ENCODE measurements around the gene RAC2. TPM values are rescaled to one million over a fixed set of nuclear protein-coding genes. Genes with fewer than 3 reads are reported as not detected.

Gene RAC2
- total RNA-seq, 1 donor from 2014 or later, result 18.9 TPM

DNA sequence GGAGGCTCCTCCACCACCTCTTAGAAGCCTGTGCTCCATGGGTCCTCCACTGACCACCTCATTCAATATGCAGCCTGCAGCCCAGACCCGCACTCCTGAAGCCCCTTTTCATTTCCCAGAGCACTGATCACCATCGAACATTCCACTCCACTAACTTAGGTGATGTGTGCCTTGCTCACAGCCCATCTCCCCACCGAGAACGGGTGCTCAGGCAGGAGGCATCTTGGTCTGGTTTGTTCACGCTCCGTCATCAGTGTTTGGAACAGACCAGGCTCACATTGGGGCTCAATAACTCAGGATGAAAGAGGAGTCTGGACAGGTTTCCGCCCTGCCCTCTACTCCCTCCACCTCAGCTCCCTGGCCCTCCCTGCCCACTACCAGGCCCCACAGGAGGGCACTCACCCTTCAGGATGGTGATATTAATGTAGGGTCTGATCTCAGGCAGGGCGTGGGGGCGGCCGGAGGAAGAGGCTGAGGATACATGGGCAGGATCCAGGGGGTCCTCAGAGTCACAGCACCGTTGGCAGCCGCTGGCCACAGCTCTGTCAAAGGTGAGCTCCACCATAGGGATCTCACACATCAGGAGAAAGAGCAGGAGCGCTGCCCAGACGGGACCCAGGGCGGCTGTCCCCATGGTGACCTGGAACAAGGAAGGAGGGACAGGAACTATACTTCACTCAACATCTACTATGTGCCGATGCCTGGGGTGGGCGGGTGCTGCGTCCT, 59.1 kb downstream of the RAC2 start:
- ATAC-seq, result no peak
- DNase-seq (ENCODE audit: low spot score), result no peak
- intact Hi-C loops (cut with DNase I), result no loop called here

DNA sequence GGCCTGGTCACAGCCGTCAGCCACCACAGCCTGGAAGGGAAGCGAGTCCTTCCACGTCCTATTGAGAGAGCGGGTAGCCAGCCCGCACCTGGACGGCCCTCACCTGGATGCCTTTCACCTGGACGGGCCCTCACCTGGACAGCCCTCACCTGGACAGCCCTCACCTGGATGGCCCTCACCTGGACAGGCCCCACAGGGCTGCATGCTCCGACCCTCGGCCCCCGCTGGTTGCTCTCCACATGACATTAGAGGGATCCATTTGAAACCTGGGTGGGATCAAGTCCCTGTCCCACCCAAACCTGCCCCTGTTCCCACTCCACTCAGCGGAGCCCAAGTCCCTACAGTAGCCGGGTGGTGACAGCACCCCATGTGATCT, 59.7 kb downstream of the RAC2 start:
- DNase-seq (ENCODE audit: low spot score) (no peak), ATAC-seq (no peak)
- intact Hi-C loops (cut with DNase I), result no loop called here

DNA sequence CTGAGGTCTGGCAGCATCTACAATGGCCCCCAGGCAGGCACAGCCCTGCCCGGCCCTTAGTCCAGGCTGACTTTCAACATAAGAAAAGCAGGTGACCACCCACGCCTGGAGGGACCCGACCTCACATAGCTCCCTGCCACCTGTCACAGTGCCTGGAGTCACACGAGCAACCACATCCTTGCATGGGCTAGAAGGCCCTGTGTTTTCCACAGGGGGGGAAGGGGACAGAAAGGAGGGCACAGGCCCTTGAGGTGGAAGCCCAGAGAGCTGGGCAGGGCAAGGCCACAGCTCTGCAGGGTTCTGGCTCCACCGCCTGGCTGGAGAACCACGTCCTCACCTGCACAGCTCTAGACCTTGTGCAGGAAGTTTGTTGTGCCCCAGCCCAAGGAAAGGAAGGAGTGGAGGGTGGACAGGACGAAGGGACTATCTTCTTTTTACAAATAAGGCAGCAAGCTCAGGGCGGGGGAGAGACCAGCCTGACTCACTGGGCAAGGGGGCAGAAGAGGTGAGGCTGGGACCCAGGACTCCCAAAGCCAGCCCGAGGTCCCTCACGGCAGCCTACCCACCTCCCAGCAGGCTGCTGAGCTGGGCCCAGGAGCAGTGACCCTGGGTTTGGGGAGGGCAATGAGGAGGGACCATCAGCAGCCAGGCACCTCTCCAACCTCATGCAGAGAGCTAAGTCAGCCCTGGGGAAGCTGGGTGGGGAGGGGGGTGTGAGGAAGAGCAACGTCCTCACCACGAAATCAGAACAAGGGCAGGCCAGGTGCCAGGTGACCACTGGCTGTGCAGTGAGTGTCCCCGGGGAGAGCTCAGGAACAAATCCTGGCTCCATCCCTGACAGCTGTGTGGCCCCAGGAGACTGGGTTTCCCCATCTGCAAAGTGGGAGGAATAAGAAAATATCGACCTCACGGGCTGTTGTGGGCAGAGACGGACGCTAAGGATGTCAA, 60.4 kb downstream of the RAC2 start:
- intact Hi-C loops (cut with DNase I), result no loop called here
- DNase-seq (ENCODE audit: low spot score) (no peak), ATAC-seq (peak; percentile 11)

DNA sequence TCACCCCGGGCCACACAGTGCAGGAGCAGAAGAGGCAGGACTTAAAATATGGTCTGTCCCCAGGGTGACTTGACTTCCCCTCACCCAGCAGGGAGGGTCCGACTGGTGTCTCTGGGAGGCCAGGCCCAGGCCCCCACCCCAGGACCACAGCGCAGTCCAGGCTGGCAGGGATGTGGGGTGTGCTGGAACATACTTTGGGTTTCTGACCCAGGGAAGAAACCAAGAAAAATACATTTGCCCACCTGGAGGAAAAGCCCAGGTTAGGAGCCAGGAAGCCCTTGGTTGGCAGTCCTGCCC, 61.2 kb downstream of the RAC2 start:
- ATAC-seq, result no peak
- DNase-seq (ENCODE audit: low spot score), result no peak
- intact Hi-C loops (cut with DNase I), result no loop called here

DNA sequence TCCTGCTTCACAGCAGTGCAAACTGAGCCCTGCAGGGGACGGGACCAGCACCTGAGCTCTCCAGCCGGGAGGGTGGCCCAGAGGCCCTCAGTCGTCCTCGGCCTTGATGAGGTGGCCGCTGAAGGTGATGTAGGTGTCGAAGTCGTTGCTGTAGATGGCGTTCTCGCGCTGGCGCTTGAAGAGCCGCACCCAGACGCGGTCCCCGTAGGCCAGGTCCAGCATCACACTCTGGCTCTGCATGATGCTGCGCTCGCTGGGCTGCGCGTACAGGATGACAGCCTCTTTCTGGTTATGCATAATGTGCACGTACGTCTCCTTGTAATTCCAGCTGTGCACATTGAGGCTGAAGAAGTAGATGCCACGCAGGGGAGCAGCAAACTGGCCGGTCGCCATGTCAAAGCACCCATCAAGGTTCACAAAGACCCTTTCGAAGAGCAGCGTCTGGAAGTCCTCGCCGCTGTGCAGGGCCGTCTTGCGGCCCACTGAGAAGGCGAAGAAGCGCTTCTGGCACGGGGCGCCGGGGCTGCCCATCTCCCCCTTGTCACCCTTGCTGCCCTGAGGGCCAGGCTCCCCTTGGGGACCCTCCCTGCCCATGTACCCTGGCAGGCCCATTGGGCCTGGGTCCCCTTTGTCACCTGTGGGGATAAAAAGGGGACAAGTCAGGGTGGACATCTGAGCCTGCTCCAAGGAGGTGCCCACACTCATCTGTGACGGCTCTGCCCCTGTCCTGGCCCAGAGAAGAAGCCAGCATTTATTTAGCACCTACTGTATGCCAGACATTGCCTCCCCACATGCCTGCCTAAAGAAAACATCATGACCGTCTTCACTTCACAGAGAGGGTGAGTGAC, 61.7 kb downstream of the RAC2 start:
- ATAC-seq, result no peak
- intact Hi-C loops (cut with DNase I), result no loop called here
- no peak for DNase-seq (ENCODE audit: low spot score)

DNA sequence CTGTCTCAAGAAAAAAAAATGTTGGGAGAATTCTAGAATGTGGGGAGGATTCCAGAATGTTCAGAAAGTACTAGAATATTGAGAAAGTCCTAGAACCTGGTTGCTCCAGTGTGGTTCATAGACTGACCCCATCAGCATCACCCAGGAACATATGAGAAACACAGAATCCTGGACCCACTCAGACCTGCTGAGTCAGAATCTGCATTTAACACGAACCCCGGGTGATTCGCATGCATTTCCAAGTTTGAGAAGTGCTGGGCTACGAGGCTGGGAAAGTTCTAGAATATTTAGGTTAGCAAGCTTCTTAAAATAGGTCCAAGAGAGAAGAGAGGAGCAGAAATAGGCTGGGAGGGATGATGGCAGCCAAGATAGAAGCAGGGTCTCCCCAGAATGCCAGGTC, 62.4 kb downstream of the RAC2 start:
- ATAC-seq, result no peak

DNA sequence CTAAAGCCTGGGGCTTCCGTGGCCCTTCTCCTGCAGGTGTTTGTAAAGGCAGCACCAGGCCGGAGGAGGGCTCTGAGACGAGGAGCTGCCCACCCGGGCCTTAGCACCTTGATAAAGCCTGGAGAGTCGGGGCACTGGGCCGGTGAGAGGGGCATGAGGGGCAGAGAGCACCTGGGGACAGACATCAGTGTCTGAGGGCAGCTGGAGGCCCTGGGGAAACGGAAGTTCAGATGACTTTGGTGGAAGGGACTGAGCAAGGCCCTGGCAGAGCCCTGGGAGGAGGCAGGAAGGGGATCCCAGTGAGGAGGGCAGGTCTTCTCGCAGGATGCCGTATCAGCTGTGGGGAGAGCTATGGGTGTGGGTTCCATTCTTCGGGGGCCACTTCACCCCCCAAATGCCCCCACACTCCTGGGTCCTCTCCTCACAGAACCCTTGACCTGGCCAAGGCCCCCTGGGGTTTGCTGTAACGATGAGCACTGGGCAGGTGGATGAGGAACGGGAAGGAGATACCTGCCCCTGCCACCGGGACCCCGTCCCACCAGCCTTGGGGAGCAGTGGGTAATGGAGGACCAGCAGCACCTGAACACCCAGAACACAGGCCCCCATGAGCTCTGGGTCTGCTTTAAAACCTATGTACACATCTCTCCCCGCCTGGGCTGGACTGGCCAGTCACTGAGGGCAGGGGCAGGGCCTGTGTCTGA, 63.4 kb downstream of the RAC2 start:
- no peak for DNase-seq (ENCODE audit: low spot score)
- no peak for ATAC-seq
- intact Hi-C loops (cut with DNase I), result no loop called here

More for the DNA sequence above, 62.4 kb downstream of the RAC2 start:
- no peak for DNase-seq (ENCODE audit: low spot score)
- intact Hi-C loops (cut with DNase I), result no loop called here

DNA sequence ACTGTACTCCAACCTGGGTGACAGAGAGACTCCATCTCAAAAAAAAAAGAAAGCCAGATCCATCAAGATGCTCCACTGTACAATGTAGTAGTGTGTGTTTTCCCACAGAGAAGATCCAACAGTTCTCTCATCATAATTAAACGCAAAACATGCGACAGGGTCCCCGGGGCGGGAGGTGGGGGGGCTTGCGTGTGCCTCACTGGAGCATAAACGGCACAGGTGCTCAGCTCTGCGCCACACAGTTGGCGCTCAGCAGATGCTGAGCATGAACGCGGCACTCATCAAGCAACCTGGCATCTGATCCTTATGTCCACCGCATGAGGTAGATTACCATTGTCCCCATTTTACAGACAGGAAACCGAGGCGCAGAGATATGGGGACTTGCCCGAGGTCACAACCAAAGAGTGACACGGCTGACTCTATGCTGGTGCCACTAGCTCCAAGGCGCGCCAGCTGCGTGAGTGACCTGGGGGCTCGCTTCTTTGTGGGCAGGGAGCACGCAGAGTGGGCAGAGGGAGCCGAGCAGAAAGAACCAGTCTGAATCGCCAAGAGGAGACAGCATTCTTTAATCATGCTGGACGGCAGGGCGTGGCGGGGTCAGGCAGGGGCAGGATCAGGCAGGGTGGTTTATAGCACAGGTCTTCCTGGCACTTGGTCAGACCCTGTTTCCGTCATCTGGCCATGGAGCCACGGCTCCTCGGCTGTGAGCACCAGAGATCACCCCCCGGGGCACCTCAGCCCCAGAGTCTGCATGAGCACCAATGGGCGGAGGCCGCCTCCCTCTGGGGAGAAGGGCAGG, 64.2 kb downstream of the RAC2 start:
- DNase-seq (ENCODE audit: low spot score) (no peak), ATAC-seq (no peak)
- intact Hi-C loops (cut with DNase I), result no loop called here

DNA sequence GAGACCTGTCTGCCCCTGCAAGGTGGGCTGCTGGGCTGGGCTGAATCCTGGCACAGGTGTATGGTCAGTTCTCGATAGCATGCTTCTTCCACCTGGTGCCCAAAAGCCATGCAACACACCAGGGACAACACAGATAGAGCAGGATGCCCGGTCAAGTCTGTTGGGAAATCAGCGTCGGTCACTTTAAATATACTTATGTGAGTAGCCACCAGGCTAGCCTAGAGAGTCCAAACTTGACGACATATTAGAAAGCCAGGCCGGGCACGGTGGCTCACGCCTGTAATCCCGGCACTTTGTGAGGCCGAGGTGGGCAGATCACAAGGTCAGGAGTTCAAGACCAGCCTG, 65.0 kb downstream of the RAC2 start:
- intact Hi-C loops (cut with DNase I), result no loop called here
- peak; percentile 47 for DNase-seq (ENCODE audit: low spot score)
- no peak for ATAC-seq

DNA sequence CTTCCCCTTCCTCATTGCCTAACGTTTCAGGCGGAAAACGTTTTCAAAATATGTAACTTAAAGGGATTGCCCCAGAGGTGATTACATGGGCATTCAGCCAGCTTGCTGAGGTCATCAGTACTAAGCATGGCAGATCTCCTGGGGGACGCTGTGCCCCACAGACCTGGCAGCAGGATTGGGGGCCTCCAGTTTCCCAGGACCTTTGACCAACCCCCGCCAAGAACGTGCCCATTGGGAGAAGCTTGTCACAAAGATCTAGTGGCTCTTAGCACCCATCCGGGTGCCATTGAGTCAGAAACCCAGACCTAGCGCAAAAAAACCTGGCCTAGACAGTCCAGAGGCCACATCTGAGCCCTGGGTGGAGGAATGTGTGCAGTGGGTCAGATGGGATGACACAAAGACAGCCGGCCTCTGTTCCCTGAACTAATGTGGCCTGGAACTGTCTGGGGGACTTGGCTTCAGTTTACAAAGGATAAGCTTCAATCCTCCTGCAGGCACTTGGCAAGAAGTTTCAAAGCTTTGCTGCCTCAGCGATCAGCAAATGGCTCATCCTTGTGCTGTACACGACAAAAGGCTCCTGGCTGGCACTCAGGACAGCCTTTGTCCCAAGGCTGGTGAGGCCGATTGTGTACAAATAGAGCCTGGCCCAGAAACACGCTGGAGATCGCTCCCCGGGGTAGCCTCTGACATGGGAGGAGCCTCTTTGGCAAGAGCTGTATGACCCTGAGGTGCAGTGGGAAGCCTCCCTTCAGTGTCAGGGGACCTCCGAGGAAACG, 65.5 kb downstream of the RAC2 start:
- intact Hi-C loops (cut with DNase I), result no loop called here
- ATAC-seq (peak; percentile 57), DNase-seq (ENCODE audit: low spot score) (peak; percentile 61)

DNA sequence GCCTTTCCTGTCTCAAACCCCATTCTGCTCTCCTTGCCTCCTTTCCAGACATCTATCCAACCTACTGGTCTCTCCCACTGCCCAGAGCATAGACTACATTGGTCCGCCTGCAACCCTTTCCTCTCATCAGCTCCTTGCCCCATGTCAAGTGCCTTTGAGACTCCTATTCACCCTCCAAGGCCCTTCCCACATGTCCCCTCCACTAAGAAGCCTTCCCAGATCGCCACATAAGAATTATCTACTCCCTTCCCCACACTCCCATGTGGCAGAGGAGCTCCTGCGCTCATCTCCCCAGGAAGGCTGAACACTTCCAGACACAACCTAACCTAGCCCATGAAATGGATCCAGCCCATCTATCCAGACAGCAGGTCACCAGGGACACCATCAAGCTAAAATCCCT, 66.3 kb downstream of the RAC2 start:
- ATAC-seq (no peak), DNase-seq (ENCODE audit: low spot score) (peak; percentile 35)
- intact Hi-C loops (cut with DNase I), result no loop called here

DNA sequence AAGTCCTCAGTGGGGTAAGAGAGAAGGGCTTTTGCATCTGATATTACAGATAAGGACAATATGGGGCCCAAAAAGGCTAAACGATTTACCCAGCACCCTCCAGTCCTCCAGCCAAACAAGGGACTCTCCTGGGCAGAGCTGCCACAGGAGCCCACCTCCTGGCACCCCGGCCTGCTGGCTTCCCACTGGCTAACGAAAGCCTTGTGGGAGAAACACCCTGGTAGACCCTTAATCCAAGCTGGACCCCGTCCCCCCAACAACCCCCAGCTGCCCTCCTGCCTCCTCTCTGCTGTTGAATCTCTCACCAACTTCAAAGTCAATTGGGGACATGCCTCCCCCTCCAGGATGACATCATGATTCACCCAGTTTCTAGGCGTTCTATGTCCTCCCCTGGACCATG, 66.8 kb downstream of the RAC2 start:
- ATAC-seq (no peak), DNase-seq (ENCODE audit: low spot score) (peak; percentile 42)
- intact Hi-C loops (cut with DNase I), result no loop called here

DNA sequence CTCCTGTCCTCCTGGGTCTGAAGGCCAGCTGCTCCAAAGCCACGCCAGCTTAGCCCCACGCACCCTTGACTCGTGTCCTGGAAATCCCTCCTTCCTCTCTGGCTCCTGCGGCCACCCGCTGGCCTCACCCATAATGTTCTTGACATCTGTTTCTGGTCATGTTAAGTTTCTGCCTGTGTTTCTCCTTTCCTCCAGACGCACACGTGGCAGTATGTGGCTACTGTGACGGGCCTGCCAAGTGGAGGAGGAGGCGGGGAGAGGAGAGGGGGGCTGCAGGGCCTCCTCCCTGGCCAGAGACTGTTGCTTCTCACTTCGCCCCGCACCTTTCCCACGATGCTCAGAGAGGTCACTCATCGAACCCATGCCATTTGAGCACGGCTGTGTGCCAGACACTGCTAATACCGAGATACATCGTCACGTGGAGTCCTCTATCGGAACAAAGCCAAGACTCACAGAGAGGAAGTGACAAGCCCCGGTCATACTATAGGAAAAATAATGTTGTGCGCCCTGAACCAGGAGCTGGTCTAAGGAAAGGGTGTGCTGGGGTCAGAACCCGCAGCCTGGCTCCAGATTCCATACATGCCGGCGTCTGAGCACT, 67.5 kb downstream of the RAC2 start:
- ATAC-seq (peak; percentile 85), DNase-seq (ENCODE audit: low spot score) (peak; percentile 85)
- intact Hi-C loops (cut with DNase I), result no loop called here

DNA sequence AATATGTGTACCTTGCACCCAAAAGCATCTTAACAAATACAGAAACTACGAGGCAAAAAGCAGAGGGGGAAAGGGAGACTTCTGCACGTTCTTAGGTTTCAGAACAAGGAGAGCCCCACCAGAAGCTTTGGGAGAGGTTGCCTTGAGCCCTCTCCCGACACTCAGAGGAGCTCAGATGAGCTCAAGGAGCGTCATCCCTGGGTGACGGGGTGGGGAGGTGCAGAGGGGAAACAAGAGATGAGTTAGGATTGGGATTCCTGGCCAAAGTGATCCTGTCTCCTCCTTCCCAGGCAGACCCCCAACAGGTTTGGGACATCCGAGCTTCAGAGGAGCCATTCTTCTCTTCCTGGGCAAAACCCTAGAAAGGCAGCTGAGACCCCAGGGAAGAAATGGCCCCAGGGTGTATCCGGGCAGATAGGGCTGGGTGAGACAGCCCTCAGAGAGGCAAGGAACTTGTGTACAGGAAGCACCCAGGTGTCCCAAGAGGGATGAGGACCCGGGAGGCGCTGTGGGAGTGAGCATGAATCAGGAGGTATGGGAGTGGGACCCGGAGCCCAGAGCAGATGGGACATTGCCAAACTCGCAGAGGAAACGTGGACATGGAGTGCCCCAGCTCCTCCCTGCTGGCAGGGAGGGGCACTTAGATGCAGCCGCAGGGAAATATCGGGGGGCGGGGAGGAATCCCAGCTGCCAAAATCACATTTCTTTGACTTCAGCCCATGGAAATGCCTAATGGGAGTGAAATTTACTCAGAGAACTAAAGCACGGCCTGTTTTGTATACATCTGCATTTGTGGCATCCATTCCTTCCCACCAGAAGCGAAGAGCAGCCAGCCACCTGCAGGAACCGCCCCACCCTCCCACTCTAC, 68.4 kb downstream of the RAC2 start:
- DNase-seq (ENCODE audit: low spot score) (peak; percentile 55), ATAC-seq (no peak)
- intact Hi-C loops (cut with DNase I), result no loop called here

All from sciatic nerve (tissue), 2 donors.